ENCODE data around the gene ATP6V1F. TPM values are rescaled to one million over a fixed set of nuclear protein-coding genes. Genes with fewer than 3 reads are reported as not detected.
A peak's percentile ranks its signal among the peaks of the same experiment; 100 is the strongest.

Gene ATP6V1F
- polyA plus RNA-seq, 1 donor (not counting 4 experiments of a cell fraction or from before 2014, with no cell fraction given): 263 TPM

- no peak overlapping the region for H3K9ac ChIP-seq (ENCODE audit: control insufficient read depth, extremely low read depth, insufficient read depth, low read length)
- H3K79me2 ChIP-seq (ENCODE audit: control insufficient read depth, insufficient read depth, low read length): no peaks in the 10 kb centered on the region
- H3K27me3 ChIP-seq (ENCODE audit: control insufficient read depth, extremely low read depth, insufficient read depth, low read length): peaks cover 13% of the 10 kb centered on the region
- H3K27ac ChIP-seq (ENCODE audit: control insufficient read depth, insufficient read depth, low read length): no peak overlapping the region
- H3K4me2 ChIP-seq (ENCODE audit: control insufficient read depth, extremely low read depth, insufficient read depth, low read depth, low read length): no peak overlapping the region
- no peaks in the 10 kb centered on the region for H4K20me1 ChIP-seq (ENCODE audit: control insufficient read depth, extremely low read depth, insufficient read depth, low read length)
- dilution Hi-C loops (cut with MboI; ENCODE audit: extremely low pct_ligation_motif_present, low sequenced_read_pairs): no loop called here
- TF ChIP-seq CTCF (optimal IDR thresholded peaks at IDR 0.05 in 1 of 3, IDR thresholded peaks at IDR 0.05 in 1 of 3, conservative IDR thresholded peaks at IDR 0.05 in 1 of 3; ENCODE audit: extremely low read depth in 1 of 3, insufficient read depth in 2 of 3, low read length in 3 of 3) (peak; percentile 68 to 69 (median 69)), EZH2 (IDR thresholded peaks at IDR 0.05; ENCODE audit: low read length) (no peak)
- no peaks in the 10 kb centered on the region for H3K36me3 ChIP-seq (ENCODE audit: control insufficient read depth in 2 of 2, extremely low read depth in 1 of 2, insufficient read depth in 2 of 2, low read length in 2 of 2)
- DNase-seq (ENCODE audit: low read depth, low spot score) (no peak), FAIRE-seq (peak; percentile 5)
- H3K4me1 ChIP-seq (ENCODE audit: control insufficient read depth, extremely low read depth, insufficient read depth, low read length): peaks cover 5% of the 10 kb centered on the region
- H3K4me3 ChIP-seq (ENCODE audit: control insufficient read depth in 2 of 3, extremely low read depth in 1 of 3, insufficient read depth in 2 of 3, low read depth in 1 of 3, low read length in 3 of 3): no peak overlapping the region
- H3K9me1 ChIP-seq (ENCODE audit: control insufficient read depth, extremely low read depth, insufficient read depth, low read length): no peaks in the 10 kb centered on the region
- H3K9me3 ChIP-seq (ENCODE audit: control insufficient read depth, low read depth, low read length): no peaks in the 10 kb centered on the region
- H2AFZ ChIP-seq (ENCODE audit: control insufficient read depth, low read length): no peak overlapping the region
Observed at GRCh38 chr7:128904381-128905197, 41.9 kb downstream of the ATP6V1F start.

- peak; percentile 81 for FAIRE-seq
- no peaks in the 10 kb centered on the region for H3K9me3 ChIP-seq (ENCODE audit: control insufficient read depth, low read depth, low read length)
- H3K9me1 ChIP-seq (ENCODE audit: control insufficient read depth, extremely low read depth, insufficient read depth, low read length): no peaks in the 10 kb centered on the region
- H3K4me3 ChIP-seq (ENCODE audit: control insufficient read depth in 2 of 3, extremely low read depth in 1 of 3, insufficient read depth in 2 of 3, low read depth in 1 of 3, low read length in 3 of 3): no peak overlapping the region
- no peaks in the 10 kb centered on the region for H4K20me1 ChIP-seq (ENCODE audit: control insufficient read depth, extremely low read depth, insufficient read depth, low read length)
- H3K4me1 ChIP-seq (ENCODE audit: control insufficient read depth, extremely low read depth, insufficient read depth, low read length): peaks cover 5% of the 10 kb centered on the region
- H3K27me3 ChIP-seq (ENCODE audit: control insufficient read depth, extremely low read depth, insufficient read depth, low read length): peaks cover 29% of the 10 kb centered on the region
- dilution Hi-C loops (cut with MboI; ENCODE audit: extremely low pct_ligation_motif_present, low sequenced_read_pairs): no loop called here
- no peak overlapping the region for H3K27ac ChIP-seq (ENCODE audit: control insufficient read depth, insufficient read depth, low read length)
- no peak for DNase-seq (ENCODE audit: low read depth, low spot score)
- TF ChIP-seq CTCF (optimal IDR thresholded peaks at IDR 0.05 in 1 of 3, IDR thresholded peaks at IDR 0.05 in 1 of 3, conservative IDR thresholded peaks at IDR 0.05 in 1 of 3; ENCODE audit: extremely low read depth in 1 of 3, insufficient read depth in 2 of 3, low read length in 3 of 3) (no peak), EZH2 (IDR thresholded peaks at IDR 0.05; ENCODE audit: low read length) (no peak)
- H2AFZ ChIP-seq (ENCODE audit: control insufficient read depth, low read length): no peak overlapping the region
- no peaks in the 10 kb centered on the region for H3K36me3 ChIP-seq (ENCODE audit: control insufficient read depth in 2 of 2, extremely low read depth in 1 of 2, insufficient read depth in 2 of 2, low read length in 2 of 2)
- H3K9ac ChIP-seq (ENCODE audit: control insufficient read depth, extremely low read depth, insufficient read depth, low read length): no peak overlapping the region
- no peaks in the 10 kb centered on the region for H3K79me2 ChIP-seq (ENCODE audit: control insufficient read depth, insufficient read depth, low read length)
- no peak overlapping the region for H3K4me2 ChIP-seq (ENCODE audit: control insufficient read depth, extremely low read depth, insufficient read depth, low read depth, low read length)
Observed at GRCh38 chr7:128906001-128906765, 43.5 kb downstream of the ATP6V1F start.
